Suprapubic skin (tissue), 3 donors: Measurements from ENCODE around the gene SP4.

ENCODE experiments used
- CTCF ChIP-seq, 2 donors: fragments of 200-600 bp in 1 of 2; fragments of 450-650 bp in 1 of 2; sonication (generic) in 1 of 2; IDR thresholded peaks; one replicate each; pipeline ENCODE4 v1.5.1; 2016 to 2019; ENCODE audit warnings: antibody characterized with exemption in 2 of 2, mild to moderate bottlenecking in 1 of 2, moderate library complexity in 1 of 2
- EP300 ChIP-seq: sonication (generic); formaldehyde crosslinking; IDR thresholded peaks from one replicate; pipeline ENCODE4 v1.6.1; 2017; ENCODE audit warnings: antibody characterized with exemption

- TF ChIP-seq EP300 (no peak), CTCF (IDR thresholded peaks at IDR 0.05) (no peak)
Observed at GRCh38 chr7:21508538-21508937, 80.7 kb downstream of the SP4 start.
